Fibroblast of gingiva (primary cell): ENCODE results near the gene TNNT3.
"Not testable (repeated sequence)": the region's sequence is repeated elsewhere in the genome, so short reads cannot be mapped to it uniquely, and the experiment has no call there.

Experiments
- DNase-seq: peaks from one replicate; pipeline ENCODE4 v3.0.0-alpha.2; 2011; ENCODE audit warnings: low read depth

The TNNT3 gene

DNA sequence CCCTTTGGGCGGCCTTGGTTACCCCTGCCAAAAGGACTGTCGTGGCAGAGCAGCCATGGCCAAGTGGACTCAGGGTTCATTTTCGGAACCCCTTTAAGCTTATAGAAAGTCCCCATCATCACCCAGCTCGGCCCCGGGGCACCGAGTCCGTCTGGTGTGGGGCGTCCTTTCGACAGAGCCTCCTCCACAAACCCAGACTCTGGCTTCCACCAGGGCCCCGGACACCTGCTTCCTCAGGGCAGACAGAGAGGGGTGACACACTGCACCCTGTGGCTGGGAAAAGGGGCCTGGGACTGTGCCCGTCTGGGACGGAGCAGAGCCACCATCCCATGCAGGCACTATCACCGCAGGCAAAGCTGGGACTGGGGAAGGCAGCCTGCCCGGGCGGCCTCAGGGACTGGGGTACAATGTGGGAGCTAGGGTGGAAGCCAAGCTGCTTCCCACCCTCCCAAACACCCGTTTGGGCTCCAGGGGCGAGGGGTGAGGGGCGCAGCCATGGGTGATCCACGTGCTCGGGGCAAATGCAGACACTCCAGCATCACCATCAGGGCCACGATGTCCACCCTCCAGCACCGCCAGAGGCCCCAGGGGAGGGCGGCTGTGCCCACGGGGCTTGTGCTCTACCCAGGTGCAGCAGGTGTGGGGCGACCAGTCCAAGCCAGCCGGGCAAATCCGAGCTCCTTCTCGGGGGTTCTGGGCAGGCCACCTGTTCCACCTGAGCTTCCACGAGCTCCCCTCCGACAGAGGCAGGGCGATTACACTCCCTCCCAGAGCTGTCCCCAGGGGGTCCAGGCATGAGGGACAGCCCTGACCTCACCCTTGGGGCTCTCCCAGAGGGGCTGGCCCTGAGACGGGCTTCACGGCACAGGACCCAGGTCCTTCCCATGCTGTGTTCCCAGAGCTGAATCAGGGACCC is 15.9 kb downstream of the TNNT3 start:
- no peak for DNase-seq

DNA sequence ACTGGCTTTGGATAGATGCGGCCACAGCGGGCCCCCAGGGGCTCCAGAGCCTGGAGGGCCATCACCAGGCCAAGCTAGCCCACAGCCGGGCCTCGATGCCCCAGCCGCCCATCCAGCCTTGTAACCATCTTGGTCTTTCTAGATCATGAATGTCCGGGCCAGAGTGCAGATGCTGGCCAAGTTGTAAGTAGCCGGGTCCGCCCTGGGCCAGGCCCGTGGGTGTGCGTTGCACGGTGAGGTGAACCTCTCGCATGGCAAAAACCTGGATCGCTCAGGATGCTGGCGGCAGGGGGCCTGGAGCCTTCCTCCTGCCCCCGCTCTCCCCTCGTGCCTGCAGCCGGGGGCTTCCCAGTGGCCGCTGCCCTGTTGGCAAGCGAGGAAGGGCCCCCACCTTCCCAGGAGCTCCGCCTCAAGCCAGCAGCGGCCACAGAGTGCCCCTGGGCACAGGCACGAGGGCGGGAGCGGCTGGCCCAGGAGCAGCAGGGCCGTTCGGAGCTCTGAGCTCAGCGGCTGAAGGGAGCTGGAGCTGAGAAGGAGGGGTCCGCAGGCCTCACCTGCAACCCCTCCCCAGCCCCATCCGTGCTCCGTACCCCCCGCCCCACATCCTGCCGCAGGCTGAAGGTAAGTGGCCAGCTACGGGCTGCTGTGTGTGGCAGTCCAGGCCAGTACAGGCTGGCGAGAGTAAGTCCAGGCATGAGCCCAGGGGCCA is 16.7 kb downstream of the TNNT3 start:
- no peak for DNase-seq

- DNase-seq = no peak
These were observed 17.5 kb downstream of the TNNT3 start for GRCh38 chr11:1936781-1937615.

DNA sequence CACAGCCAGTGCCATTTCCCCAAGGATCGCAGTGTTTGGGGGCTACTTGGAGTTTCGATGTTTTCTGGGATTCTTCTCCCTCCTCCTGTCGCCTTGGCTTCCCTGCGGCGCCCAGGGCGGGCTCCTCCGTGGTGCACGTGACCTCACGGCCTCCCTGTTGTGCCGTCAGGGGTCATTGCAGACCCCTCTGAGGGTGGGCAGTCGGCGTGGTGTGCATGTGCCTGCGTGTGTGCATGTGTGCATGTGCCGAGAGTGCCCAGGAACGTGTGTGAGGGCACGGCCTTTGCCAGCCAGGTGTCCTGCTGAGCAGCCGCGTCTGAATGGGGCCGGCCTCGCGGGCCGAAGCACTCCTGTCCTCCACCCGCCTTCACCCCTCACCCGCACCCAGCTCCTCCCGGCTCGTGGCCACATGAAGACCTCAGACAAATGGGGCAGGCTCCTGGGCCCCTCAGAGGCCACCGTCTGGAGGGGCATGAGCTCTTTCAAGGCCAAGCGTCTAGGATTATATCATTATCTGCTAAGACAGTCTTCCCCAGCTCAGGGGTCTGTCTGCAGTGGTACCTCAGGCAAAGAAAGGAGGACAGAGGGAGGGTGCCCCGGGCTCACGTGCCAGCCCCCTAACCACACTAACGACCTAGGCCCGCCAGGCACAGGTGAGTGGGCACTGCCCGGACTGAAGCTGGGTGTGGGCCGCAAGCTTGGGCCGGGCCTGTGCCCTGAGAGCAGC is 18.3 kb downstream of the TNNT3 start:
- no peak for DNase-seq

DNA sequence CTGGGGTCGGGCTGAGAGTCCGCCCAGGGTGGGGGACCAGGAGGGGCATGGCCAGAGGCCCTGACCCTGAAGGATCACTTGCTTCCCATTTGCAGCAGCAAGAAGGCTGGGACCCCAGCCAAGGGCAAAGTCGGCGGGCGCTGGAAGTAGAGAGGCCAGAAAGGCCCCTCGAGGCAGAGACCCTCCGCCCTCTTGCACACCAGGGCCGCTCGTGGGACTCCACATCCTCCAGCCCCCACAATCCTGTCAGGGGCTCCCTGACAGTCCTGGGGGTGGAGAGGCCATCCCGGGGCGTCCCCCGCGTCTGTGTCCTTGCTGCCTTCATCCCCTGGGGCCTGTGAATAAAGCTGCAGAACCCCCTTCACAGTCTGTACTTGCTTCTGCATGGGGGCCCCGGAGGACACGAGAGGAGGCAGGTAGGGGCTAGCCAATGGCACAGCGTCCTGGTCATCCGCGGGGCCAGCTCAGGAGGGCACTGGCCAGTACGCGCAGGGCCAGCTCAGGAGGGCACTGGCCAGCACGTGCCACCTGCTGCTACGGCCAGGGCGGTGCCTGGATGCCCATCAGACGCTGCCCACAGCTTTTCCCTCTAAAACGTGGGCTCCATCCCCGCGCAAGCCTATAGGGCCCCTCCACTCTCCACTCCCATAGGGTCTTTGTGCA is 19.0 kb downstream of the TNNT3 start:
- no peak for DNase-seq

DNA sequence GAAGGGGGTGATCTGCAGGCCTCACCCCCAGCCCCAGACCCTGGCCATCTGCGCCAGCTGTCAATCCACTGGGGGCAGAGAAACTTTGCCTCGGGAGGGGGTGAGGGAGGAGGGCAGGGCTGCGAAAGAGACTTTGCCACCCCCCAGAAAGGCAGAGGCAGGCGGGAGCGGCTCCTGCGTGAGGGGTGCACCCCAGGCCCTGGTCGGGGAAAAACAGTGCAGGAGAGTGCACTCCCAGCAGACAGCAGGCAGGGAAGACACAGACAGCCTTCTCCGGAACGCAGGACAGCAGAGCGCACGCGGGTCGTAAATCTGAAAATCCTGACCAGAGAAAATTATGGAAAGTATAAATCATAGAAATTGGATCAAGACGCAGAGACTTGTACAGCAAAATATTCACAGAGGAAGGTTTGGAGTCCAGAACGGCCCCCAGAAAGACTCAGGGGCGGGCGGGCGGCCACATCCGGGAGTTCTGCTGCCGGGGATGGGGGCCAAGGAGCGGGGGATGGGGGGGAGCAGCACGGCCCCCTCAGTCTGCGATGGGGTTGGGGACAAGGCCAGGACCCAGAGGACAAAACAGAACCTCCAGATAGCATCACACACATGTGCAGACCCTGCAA is 19.6 kb downstream of the TNNT3 start:
- no peak for DNase-seq

DNA sequence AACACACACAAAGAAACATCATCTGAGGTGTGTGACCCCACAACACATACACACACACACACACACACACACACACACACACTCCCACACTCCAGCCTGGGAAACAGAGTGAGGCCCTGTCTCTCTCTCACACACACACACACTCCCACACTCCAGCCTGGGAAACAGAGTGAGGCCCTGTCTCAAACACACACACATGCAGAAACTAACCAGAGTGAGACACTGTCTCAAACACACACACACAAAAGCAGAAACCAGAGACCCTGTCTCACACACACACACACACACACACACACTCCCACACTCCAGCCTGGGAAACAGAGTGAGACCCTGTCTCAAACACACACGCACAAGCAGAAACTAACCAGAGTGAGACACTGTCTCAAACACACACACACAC is 20.3 kb downstream of the TNNT3 start:
- not testable (repeated sequence) for DNase-seq

DNA sequence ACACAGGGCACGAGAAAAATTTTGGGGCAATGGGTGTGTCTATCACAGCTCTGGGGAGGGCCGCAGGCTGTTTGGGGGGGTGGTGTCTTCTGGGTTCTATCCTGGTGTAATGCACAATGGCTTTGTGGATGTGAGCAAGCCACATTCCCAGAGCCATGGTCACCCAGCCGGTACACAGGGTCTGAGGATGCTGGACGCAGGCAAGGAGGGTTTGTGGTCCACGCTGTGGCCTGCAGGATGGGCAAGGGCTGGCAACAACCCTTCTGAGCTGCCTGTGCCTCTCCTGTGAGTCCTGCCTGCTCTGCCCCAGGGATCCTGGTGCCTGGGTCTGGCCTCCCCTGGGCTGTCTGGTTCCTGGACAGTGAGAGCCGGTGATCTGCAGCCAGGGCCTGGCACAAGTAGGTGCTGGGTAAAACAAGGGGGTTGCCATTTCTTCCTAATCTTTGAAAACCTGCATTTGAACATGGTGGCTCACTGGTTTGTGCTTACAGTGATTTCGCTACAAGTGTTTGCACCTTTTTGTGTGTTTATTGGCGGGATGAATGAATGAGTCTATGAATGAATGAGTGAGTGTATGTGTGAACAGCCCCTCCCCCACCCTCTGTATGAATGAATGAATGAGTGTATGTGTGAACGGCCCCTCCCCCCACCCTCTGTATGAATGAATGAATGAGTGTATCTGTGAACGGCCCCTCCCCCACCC is 23.2 kb downstream of the TNNT3 start:
- no peak for DNase-seq

DNA sequence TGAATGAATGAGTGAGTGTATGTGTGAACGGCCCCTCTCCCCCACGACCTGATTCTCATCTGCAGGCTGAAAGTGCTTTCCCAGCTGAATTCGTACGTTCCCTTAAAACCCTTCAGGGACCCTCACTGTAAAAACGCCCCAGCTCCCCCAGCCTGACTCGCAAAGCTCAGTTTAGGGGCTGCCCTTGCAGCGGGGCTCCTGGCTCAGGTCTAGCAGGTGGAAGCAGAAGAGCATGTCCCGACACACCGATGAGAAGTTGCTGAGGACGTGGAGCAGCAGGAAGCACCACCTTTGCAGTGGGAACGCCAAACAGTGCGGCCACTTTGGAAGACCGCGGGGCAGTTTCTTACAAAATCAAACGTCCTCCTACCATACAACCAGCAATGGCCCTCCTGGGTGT is 24.1 kb downstream of the TNNT3 start:
- DNase-seq = no peak

DNA sequence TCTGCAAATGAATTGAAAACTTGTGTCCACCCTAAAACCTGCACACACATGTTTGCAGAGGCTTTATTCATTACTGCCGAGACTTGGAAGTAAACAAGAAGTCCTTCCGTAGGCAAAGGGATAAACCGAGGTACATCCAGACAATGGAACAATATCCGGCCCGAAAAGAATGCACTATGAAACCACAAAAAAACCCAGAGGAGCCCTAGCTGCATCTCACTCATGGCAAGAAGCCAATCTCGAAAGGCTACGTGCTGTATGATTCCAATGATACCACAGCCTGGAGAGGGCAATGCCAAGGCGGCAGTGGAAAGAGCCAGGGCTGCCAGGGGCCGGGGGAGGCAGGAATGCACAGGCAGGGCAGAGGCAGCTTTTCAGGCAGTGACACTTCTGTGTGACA is 24.5 kb downstream of the TNNT3 start:
- no peak for DNase-seq

DNA sequence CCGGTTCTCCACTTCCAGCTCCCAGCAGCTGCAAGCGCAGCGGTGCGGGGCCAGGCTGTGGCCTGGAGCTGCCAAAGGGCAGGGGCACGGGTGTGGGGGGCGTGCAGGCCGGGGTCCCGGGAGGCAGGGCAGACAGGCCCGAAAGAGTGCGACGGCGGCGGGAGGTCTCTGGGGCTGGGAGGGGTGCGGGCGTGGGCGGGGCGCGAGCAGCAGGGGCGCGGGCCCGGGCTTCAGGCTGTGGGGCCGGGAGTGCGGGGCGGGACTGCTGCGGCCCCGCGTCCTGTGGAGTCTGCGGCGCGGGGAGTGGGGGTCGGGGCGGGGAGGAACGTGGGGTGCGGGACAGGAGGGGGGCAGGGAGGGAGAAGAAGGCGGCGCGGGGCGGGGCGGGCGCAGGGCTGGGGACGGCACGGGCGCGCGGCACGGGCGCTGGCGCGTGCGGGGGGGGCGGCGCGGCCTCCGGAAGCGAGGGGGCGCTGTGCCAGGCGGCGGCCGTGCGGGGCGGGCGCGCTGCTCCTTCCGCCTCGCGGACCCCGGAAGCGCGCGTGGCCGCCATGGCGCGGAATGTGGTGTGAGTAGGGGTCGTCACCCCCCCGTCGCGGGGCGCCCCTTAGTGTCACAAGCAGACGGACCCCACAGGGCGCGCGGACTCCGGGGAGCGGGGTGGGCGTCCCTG is 27.4 kb downstream of the TNNT3 start, which contains the start of gene MRPL23:
TSS of gene MRPL23 (plus strand) at position 521 of the 673 bp plus-strand sequence. CDS start at position 552, 31 bp downstream.
- no peak for DNase-seq

GRCh38 chr11:1947592-1948237 is 28.2 kb downstream of the TNNT3 start:
- DNase-seq = no peak

DNA sequence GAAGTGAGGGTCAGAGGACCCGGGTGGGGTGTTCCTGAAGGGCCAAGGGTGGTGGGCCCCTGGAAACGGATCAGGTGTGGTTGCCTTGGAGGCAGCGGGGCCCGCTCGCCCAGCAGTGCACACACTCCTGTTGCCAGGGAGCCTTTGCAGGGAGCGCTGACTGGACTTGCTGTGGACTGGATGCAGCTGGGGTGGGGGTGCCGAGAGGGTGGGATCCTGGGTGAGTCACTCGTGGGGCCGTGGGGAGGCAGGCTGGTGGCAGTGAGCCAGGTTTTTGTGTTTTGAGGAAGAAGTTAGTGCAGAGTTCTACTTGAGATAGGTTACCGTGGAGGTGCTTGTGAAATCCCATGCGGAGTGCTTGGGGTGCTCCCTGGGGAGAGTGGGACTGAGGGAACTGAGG is 28.9 kb downstream of the TNNT3 start:
- DNase-seq = no peak

DNA sequence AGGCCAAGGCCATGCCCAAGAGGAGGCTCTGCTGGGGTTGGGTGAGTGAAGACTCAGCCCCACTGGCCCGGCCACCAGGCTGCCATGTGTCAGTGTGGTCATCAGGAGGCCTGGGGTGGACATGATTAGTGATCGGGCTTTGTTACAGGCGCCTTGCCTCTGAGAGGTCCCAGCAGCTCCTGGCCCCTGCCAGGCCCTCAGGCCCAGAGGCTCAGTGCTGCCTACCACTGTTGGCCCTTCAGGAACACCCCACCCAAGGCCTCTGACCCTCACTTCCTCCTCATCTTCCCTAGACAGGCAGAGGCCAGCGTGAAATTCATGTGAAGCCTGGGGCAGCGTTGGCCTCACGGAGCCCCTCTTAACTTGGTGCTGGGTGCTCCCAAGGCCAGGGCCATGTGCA is 29.8 kb downstream of the TNNT3 start:
- DNase-seq = no peak

DNA sequence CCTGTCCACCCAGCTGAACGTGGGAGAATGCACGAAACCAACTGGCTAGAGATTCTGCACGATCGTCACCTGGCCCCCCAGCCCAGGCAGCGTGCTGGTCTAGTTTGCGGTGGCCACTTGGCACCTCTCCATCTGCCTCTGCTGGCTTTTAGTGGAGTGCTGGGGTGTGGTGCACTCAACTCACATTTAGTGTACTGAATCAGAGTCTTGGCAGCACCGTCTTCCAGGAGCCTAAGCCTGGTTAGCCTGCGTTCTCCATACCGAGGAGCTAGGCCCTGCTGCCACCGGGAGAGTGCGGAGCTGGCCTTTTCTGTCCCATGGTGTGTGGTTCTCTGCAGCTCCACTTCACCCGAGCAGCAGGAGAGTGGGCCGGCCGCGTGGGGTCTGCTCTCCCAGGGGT is 30.4 kb downstream of the TNNT3 start:
- no peak for DNase-seq

DNA sequence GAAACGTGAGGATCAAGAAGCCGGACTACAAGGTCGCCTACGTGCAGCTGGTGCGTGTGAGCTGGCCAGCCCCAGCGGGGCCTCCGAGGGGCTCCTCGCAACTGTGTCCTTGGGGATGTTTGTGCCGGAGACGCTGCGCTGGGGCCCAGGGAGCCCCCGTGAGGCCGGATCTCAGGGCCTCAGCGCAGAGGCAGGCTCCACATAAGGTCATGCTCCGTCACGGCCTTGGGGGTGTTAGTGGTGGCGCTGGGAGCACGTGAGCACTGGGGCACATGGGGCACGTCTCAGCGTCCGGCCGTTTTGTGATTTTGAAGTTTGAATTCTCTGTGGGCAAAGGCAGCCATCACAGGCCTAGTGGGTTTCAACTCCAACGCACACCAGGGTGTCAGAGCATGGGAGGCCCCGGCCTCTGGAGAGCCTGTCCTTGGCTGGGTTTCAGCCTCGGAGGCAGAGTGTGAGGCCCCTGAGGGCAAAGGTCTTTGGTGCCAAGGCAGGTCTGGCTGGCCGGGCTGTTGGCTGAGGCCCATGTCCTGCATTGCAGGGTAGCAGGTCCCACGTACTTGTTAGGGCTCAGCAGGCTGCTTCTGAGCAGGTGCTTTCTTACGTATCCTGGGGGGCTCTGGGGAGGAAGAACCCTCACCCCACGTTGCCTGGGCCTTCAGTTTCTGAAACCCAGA is 33.4 kb downstream of the TNNT3 start:
- no peak for DNase-seq

GRCh38 chr11:1953489-1954266 is 34.2 kb downstream of the TNNT3 start:
- DNase-seq = no peak

DNA sequence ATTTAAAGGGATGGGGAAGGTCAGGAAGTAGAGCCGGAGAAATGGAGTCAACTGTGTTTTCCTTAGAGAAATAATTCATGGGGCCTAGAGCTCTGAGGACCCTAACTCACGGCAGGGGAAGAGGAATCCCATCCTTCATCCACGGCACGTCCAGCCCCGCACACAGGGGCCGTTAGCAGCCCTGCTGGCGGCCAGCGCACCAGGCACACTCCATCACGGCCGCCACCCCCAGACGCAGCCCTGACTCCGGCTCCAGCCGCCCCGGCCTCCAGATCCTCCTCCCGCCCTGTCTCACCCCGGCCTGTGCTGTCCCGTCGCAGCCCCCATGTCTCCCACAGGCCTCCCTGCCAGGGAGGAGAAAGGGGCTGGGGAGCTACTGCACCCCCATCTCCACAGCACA is 38.9 kb downstream of the TNNT3 start:
- DNase-seq = no peak
